ENCODE measurements around the gene STAMBP.

GRCh38 chr2:73895473-73895872 lies 66.7 kb downstream of the STAMBP start:
- TF ChIP-seq TBL1XR1 (IDR thresholded peaks at IDR 0.05; ENCODE audit: low read length in 2 of 2): no peak
- TF ChIP-seq SRF (CRISPR knock-in tag; IDR thresholded peaks at IDR 0.05): no peak
- no peak for TF ChIP-seq ZBTB33 (CRISPR knock-in tag; IDR thresholded peaks at IDR 0.05)
- no peak for TF ChIP-seq TEAD1 (CRISPR knock-in tag; IDR thresholded peaks at IDR 0.05)
- no peak for TF ChIP-seq MLX (CRISPR knock-in tag; conservative IDR thresholded peaks at IDR 0.05)
